Activated gamma-delta T cell treated with Interleukin-2 at 50 U/mL for 16 hours (primary cell): ENCODE measurements around the gene ALDH1A1.

Experiments
- DNase-seq: peaks from one replicate; pipeline ENCODE4 v3.0.0-alpha.2; 2020

ALDH1A1 gene

GRCh38 chr9:72952914-72953313 is at the start of gene ALDH1A1:
TSS of gene ALDH1A1 (minus strand) at chr9:72953053. CDS start at chr9:72953000, 53 bp downstream.
- no peak for DNase-seq

GRCh38 chr9:73001860-73002259 is 49.0 kb upstream of the ALDH1A1 start:
- no peak for DNase-seq

GRCh38 chr9:72998363-72998762 is 45.5 kb upstream of the ALDH1A1 start:
- no peak for DNase-seq

- no peak for DNase-seq
These were observed 44.6 kb upstream of the ALDH1A1 start for GRCh38 chr9:72997387-72997995.

- no peak for DNase-seq
These were observed 43.9 kb upstream of the ALDH1A1 start for GRCh38 chr9:72996684-72997314.

GRCh38 chr9:72996114-72996513 is 43.3 kb upstream of the ALDH1A1 start:
- DNase-seq = no peak

- no peak for DNase-seq
These were observed 42.5 kb upstream of the ALDH1A1 start for GRCh38 chr9:72995131-72996024.

- no peak for DNase-seq
These were observed 38.9 kb upstream of the ALDH1A1 start for GRCh38 chr9:72991772-72992171.

GRCh38 chr9:72990397-72991182 is 37.7 kb upstream of the ALDH1A1 start:
- DNase-seq = no peak

- no peak for DNase-seq
These were observed 33.8 kb upstream of the ALDH1A1 start for GRCh38 chr9:72986522-72987116.

- DNase-seq = no peak
These were observed 32.9 kb upstream of the ALDH1A1 start for GRCh38 chr9:72985746-72986145.

GRCh38 chr9:72984991-72985390 is 32.1 kb upstream of the ALDH1A1 start:
- DNase-seq = no peak

- DNase-seq = no peak
These were observed 31.5 kb upstream of the ALDH1A1 start for GRCh38 chr9:72984226-72984947.

- DNase-seq = no peak
These were observed 30.8 kb upstream of the ALDH1A1 start for GRCh38 chr9:72983512-72984225.

- no peak for DNase-seq
These were observed 30.2 kb upstream of the ALDH1A1 start for GRCh38 chr9:72983056-72983455.

- no peak for DNase-seq
These were observed 29.4 kb upstream of the ALDH1A1 start for GRCh38 chr9:72982146-72982799.

GRCh38 chr9:72981433-72981832 is 28.6 kb upstream of the ALDH1A1 start:
- DNase-seq = no peak

- no peak for DNase-seq
These were observed 27.9 kb upstream of the ALDH1A1 start for GRCh38 chr9:72980600-72981265.

- DNase-seq = no peak
These were observed 27.3 kb upstream of the ALDH1A1 start for GRCh38 chr9:72980183-72980582.
